Bronchial epithelial cell (primary cell): ENCODE results near the gene GSG1L. TPM values are rescaled to one million over a fixed set of nuclear protein-coding genes. Genes with fewer than 3 reads are reported as not detected.

Source experiments
- DNase-seq: peaks from one replicate; pipeline ENCODE4 v3.0.0-alpha.2; 2010; ENCODE audit warnings: low read depth
- FAIRE-seq: peaks from 2 replicates; lab custom pipeline; 2011; peaks lifted over from hg19 to GRCh38; lab: Jason Lieb, UNC
- H3K27me3 ChIP-seq: 2 replicates; pipeline ENCODE4 v1.5.1; 2011; ENCODE audit warnings: low read length; ENCODE audit not compliant: control insufficient read depth, insufficient read depth
- H3K36me3 ChIP-seq: 2 replicates; pipeline ENCODE4 v1.5.1; 2011; ENCODE audit warnings: low read length; ENCODE audit not compliant: control insufficient read depth, insufficient read depth
- H3K4me3 ChIP-seq: 2 replicates; pipeline ENCODE4 v1.5.1; 2011; ENCODE audit warnings: mild to moderate bottlenecking, low read depth, low read length, control low read depth
- CTCF ChIP-seq: IDR thresholded peaks from 2 replicates; pipeline ENCODE4 v1.5.1; 2011; ENCODE audit warnings: mild to moderate bottlenecking, moderate library complexity, low read length, control low read depth, inconsistent platforms; ENCODE audit not compliant: insufficient read depth, severe bottlenecking
- total RNA-seq: library from RNA; depleted of rRNA; stranded (reverse); fragments of >200 nt; gene quantifications from 2 replicates; pipeline ENCODE4 v1.2.1, GENCODE V29; 2014

GSG1L gene
- total RNA-seq, 1 donor from 2014 or later = not detected

- no peak for TF ChIP-seq CTCF
- FAIRE-seq = no peak
- Histone ChIP-seq H3K27me3 (no peaks in the 10 kb centered on the region), H3K4me3 (no peak overlapping the region), H3K36me3 (no peaks in the 10 kb centered on the region)
- no peak for DNase-seq
Measured at GRCh38 chr16:28078261-28078660, 14.7 kb upstream of the GSG1L start.

GRCh38 chr16:28073836-28074235 lies 10.3 kb upstream of the GSG1L start:
- Histone ChIP-seq H3K36me3 (no peaks in the 10 kb centered on the region), H3K27me3 (no peaks in the 10 kb centered on the region), H3K4me3 (no peak overlapping the region)
- DNase-seq = no peak
- peak; percentile 28 for FAIRE-seq
- TF ChIP-seq CTCF = no peak

GRCh38 chr16:28072087-28072486 lies 8.6 kb upstream of the GSG1L start:
- H3K4me3 ChIP-seq = no peak overlapping the region
- TF ChIP-seq CTCF = no peak
- FAIRE-seq (no peak), DNase-seq (no peak)
- H3K36me3 ChIP-seq = no peaks in the 10 kb centered on the region
- H3K27me3 ChIP-seq = no peaks in the 10 kb centered on the region

GRCh38 chr16:28069971-28070794 lies 6.7 kb upstream of the GSG1L start:
- DNase-seq (no peak), FAIRE-seq (no peak)
- TF ChIP-seq CTCF = no peak
- Histone ChIP-seq H3K4me3 (no peak overlapping the region), H3K36me3 (no peaks in the 10 kb centered on the region), H3K27me3 (no peaks in the 10 kb centered on the region)

- TF ChIP-seq CTCF = no peak
- no peaks in the 10 kb centered on the region for H3K36me3 ChIP-seq
- DNase-seq = no peak
- FAIRE-seq = no peak
- H3K27me3 ChIP-seq = peaks cover 4% of the 10 kb centered on the region
- H3K4me3 ChIP-seq = no peak overlapping the region
Measured at GRCh38 chr16:28068976-28069375, 5.5 kb upstream of the GSG1L start.
